ENCODE measurements around the gene TBK1. TPM values are rescaled to one million over a fixed set of nuclear protein-coding genes. Genes with fewer than 3 reads are reported as not detected.

TBK1 gene
- total RNA-seq, 1 donor from 2014 or later = 29.0 TPM

DNA sequence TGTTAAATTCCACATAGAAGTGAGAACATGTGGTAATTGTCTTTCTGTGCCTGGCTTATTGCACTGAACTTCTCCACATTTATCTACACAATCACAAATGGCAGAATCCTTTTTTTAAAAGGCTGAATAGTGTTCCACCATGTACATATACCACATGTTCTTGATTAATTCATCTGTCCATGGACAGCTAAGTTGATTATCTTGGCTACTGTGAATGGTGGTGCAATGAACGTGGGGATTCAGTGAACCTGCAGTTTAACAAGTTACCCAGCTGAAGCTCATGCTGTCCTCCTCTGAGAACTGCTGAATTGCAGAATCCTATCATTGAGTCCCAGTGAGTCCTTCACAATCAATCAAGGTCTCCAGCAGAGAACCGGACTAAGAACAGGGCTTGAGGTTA is 74.9 kb downstream of the TBK1 start:
- intact Hi-C loops (cut with DNase I) = no loop called here
- DNase-seq (ENCODE audit: extremely low spot score in 2 of 2) = no peak
- no peak overlapping the region for H3K27ac ChIP-seq
- no peak overlapping the region for H3K4me3 ChIP-seq
- H3K27me3 ChIP-seq = no peaks in the 10 kb centered on the region
- H3K9me3 ChIP-seq = no peaks in the 10 kb centered on the region
- H3K4me1 ChIP-seq = no peaks in the 10 kb centered on the region
- TF ChIP-seq, protein P1, sequence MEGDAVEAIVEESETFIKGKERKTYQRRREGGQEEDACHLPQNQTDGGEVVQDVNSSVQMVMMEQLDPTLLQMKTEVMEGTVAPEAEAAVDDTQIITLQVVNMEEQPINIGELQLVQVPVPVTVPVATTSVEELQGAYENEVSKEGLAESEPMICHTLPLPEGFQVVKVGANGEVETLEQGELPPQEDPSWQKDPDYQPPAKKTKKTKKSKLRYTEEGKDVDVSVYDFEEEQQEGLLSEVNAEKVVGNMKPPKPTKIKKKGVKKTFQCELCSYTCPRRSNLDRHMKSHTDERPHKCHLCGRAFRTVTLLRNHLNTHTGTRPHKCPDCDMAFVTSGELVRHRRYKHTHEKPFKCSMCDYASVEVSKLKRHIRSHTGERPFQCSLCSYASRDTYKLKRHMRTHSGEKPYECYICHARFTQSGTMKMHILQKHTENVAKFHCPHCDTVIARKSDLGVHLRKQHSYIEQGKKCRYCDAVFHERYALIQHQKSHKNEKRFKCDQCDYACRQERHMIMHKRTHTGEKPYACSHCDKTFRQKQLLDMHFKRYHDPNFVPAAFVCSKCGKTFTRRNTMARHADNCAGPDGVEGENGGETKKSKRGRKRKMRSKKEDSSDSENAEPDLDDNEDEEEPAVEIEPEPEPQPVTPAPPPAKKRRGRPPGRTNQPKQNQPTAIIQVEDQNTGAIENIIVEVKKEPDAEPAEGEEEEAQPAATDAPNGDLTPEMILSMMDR (IDR thresholded peaks at IDR 0.05) = no peak
- TF ChIP-seq POLR2A (IDR thresholded peaks at IDR 0.05) (no peak), POLR2AphosphoS5 (IDR thresholded peaks at IDR 0.05; ENCODE audit: insufficient read depth in 1 of 2, low read depth in 1 of 2) (no peak)
- no peaks in the 10 kb centered on the region for H3K36me3 ChIP-seq

DNA sequence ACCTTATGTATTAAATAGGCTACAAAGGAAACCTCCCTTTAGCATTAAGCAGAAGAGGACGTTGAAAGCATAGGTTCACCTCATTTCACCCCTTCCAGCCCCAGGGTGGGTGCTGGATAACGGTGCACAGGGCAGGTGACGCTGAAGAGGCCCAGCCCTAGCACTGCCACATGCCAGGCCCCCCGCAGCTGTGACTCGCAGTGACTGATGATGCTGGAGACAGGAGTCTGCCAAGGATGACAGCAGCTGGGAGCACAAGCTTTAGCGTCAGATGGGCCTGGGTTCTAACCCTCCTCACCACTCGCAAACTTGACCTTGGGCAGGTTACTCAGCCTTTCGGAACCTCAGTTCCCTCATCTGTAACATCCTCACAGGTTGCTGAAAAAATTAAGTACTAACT is 76.7 kb downstream of the TBK1 start:
- no peaks in the 10 kb centered on the region for H3K36me3 ChIP-seq
- DNase-seq (ENCODE audit: extremely low spot score in 2 of 2) = no peak
- TF ChIP-seq POLR2A (IDR thresholded peaks at IDR 0.05) = no peak
- TF ChIP-seq, protein P1 (IDR thresholded peaks at IDR 0.05) = no peak
- no peak for TF ChIP-seq POLR2AphosphoS5 (IDR thresholded peaks at IDR 0.05; ENCODE audit: insufficient read depth in 1 of 2, low read depth in 1 of 2)
- H3K27ac ChIP-seq = no peak overlapping the region
- H3K4me1 ChIP-seq = no peaks in the 10 kb centered on the region
- H3K9me3 ChIP-seq = no peaks in the 10 kb centered on the region
- no peaks in the 10 kb centered on the region for H3K27me3 ChIP-seq
- no peak overlapping the region for H3K4me3 ChIP-seq
- intact Hi-C loops (cut with DNase I) = no loop called here

DNA sequence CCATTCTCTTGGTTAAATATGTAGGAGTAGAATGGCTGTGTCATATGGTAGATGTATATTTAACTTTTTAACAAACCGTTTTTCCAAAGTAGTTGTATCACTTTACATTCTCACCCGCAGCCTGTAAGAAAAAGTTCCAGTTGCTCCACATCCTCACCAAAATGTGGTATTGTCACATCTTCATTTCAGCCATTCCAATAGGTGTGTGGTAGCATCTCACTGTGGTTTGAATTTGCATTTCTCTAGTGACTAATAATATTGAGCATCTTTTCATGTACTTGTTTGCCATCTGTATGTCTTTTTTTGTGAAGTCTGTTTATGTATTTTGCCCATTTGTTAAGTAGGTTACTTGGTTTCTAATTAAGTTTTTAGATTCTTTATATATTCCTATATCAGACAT is 78.6 kb downstream of the TBK1 start:
- Histone ChIP-seq H3K27ac (no peak overlapping the region), H3K4me1 (no peaks in the 10 kb centered on the region), H3K4me3 (no peak overlapping the region), H3K36me3 (no peaks in the 10 kb centered on the region), H3K27me3 (no peaks in the 10 kb centered on the region), H3K9me3 (no peaks in the 10 kb centered on the region)
- intact Hi-C loops (cut with DNase I) = no loop called here
- TF ChIP-seq POLR2AphosphoS5 (IDR thresholded peaks at IDR 0.05; ENCODE audit: insufficient read depth in 1 of 2, low read depth in 1 of 2) (no peak), POLR2A (IDR thresholded peaks at IDR 0.05) (no peak)
- TF ChIP-seq, protein P1 (IDR thresholded peaks at IDR 0.05) = no peak
- DNase-seq (ENCODE audit: extremely low spot score in 2 of 2) = no peak

DNA sequence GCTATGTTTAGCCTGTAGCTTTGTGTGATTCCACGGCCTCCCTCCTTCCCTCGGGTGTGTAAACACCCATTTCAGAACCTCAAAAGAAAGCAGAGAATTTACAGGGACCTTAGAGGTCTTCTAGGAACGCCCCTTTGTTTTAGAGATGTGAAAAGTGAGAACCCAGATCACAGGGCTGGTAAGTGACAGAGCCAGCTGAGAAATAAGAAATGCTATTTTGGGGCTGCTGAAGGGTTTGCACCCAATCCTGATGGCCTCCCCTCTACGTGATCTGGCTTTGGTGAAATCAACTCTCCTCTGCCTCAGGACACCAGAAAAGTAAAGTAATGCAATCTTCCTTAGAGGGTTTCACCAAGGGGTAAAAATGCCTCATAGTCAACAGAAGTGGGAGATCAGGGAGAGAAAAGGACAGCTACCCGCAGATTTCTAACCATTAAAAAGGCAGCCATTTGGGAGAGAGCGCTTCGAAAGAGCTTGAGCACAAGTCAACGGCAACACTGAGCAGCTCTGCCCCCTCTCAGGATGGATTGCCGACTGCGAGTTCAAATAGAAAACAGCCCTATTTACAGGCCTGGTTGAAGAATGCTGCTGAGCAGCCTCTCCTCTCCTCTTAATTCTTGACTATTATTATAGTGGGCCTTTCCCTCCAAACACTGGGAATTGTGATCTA is 79.9 kb downstream of the TBK1 start:
- intact Hi-C loops (cut with DNase I) = no loop called here
- Histone ChIP-seq H3K36me3 (no peaks in the 10 kb centered on the region), H3K9me3 (no peaks in the 10 kb centered on the region), H3K27me3 (no peaks in the 10 kb centered on the region), H3K4me3 (no peak overlapping the region), H3K4me1 (no peaks in the 10 kb centered on the region), H3K27ac (no peak overlapping the region)
- no peak for DNase-seq (ENCODE audit: extremely low spot score in 2 of 2)
- TF ChIP-seq POLR2AphosphoS5 (IDR thresholded peaks at IDR 0.05; ENCODE audit: insufficient read depth in 1 of 2, low read depth in 1 of 2) (no peak), POLR2A (IDR thresholded peaks at IDR 0.05) (no peak)

DNA sequence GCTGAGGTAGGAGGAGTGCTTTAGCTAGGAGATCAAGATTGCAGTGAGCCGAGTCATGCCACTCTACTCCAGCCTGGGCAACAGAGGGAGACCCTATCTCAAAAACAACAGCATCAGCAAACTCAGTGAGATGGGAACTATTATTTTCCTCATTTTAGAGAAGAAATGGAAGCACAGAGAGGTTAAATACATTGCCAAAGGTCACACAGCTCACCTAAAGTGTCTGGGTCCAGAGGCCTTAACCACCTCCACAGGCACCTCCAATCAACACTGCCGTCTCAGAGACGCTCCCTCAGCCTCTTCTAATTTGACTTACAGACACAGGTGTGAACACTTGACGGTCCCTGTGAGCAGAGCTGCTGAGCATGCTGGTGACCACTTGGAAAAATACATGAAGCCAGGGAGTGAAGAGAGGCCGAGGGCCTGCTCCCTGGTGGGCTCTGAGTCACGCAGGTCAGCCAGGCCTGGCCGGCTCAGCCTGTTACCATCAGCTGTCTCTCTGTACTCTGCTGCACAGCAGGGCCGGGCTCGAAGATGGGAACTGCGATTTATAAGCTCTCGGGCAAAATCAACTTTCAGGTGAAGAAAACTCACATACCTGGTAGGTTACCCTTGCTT is 80.9 kb downstream of the TBK1 start:
- DNase-seq (ENCODE audit: extremely low spot score in 2 of 2) = no peak
- no peaks in the 10 kb centered on the region for H3K4me1 ChIP-seq
- H3K9me3 ChIP-seq = no peaks in the 10 kb centered on the region
- intact Hi-C loops (cut with DNase I) = no loop called here
- TF ChIP-seq, protein P1 (IDR thresholded peaks at IDR 0.05) = no peak
- no peak for TF ChIP-seq POLR2AphosphoS5 (IDR thresholded peaks at IDR 0.05; ENCODE audit: insufficient read depth in 1 of 2, low read depth in 1 of 2)
- no peak for TF ChIP-seq POLR2A (IDR thresholded peaks at IDR 0.05)
- no peaks in the 10 kb centered on the region for H3K27me3 ChIP-seq
- H3K27ac ChIP-seq = no peak overlapping the region
- no peaks in the 10 kb centered on the region for H3K36me3 ChIP-seq
- no peak overlapping the region for H3K4me3 ChIP-seq
